NT2/D1 (cell line): ENCODE measurements around the gene ADAMTS13.

ENCODE experiments used
- SUZ12 ChIP-seq: IDR thresholded peaks from 2 replicates; pipeline ENCODE4 v1.6.1; 2011; ENCODE audit not compliant: insufficient read length, insufficient read depth; ENCODE audit errors: extremely low read depth
- YY1 ChIP-seq: IDR thresholded peaks from 2 replicates; pipeline ENCODE4 v1.6.1; 2011; ENCODE audit not compliant: insufficient read length, insufficient read depth
- ZNF274 ChIP-seq: IDR thresholded peaks from 2 replicates; pipeline ENCODE4 v1.6.1; 2011; ENCODE audit warnings: mild to moderate bottlenecking, low read depth, low read length

- TF ChIP-seq SUZ12: no peak
- no peak for TF ChIP-seq YY1
- TF ChIP-seq ZNF274: no peak
These were observed 52.7 kb downstream of the ADAMTS13 start for GRCh38 chr9:133474853-133475252.
